Iris pigment epithelial cell (primary cell): Measurements from ENCODE around the gene LINC01488.

Source experiments
- DNase-seq: peaks from one replicate; pipeline ENCODE4 v3.0.0-alpha.2; 2011; ENCODE audit warnings: low read depth

The LINC01488 gene

GRCh38 chr11:69481393-69481844 is at the start of gene LINC01488:
LINC01488 (plus strand) TSS chr11:69481663.
- DNase-seq: no peak

- no peak for DNase-seq
Measured at GRCh38 chr11:69431893-69432738, 49.3 kb upstream of the LINC01488 start.

GRCh38 chr11:69433741-69434140 is 47.7 kb upstream of the LINC01488 start:
- no peak for DNase-seq

- no peak for DNase-seq
Measured at GRCh38 chr11:69434471-69434931, 47.0 kb upstream of the LINC01488 start.

GRCh38 chr11:69435161-69435986 is 46.1 kb upstream of the LINC01488 start:
- no peak for DNase-seq

GRCh38 chr11:69436041-69436982 is 45.2 kb upstream of the LINC01488 start:
- DNase-seq: no peak

GRCh38 chr11:69437001-69437875 is 44.2 kb upstream of the LINC01488 start:
- DNase-seq: peak; percentile 28

GRCh38 chr11:69437876-69438205 is 43.6 kb upstream of the LINC01488 start:
- no peak for DNase-seq

- DNase-seq: no peak
Measured at GRCh38 chr11:69438286-69438920, 43.1 kb upstream of the LINC01488 start.

GRCh38 chr11:69439127-69439526 is 42.3 kb upstream of the LINC01488 start:
- no peak for DNase-seq

- peak; percentile 11 for DNase-seq
Measured at GRCh38 chr11:69439651-69440464, 41.6 kb upstream of the LINC01488 start.

- DNase-seq: no peak
Measured at GRCh38 chr11:69440876-69441275, 40.6 kb upstream of the LINC01488 start.

- peak; percentile 20 for DNase-seq
Measured at GRCh38 chr11:69442012-69442806, 39.3 kb upstream of the LINC01488 start.

- peak; percentile 80 for DNase-seq
Measured at GRCh38 chr11:69442807-69443137, 38.7 kb upstream of the LINC01488 start.

GRCh38 chr11:69443138-69443967 is 38.1 kb upstream of the LINC01488 start:
- DNase-seq: peak; percentile 98

- DNase-seq: peak; percentile 59
Measured at GRCh38 chr11:69443968-69444364, 37.5 kb upstream of the LINC01488 start.

- peak; percentile 97 for DNase-seq
Measured at GRCh38 chr11:69444381-69445130, 36.9 kb upstream of the LINC01488 start.
